Nephron progenitor cell (in vitro differentiated cells): Measurements from ENCODE around the gene RHOT1.

Experiments
- DNase-seq: peaks from one replicate; pipeline ENCODE4 v3.0.0; 2021
- H3K27ac Mint-ChIP-seq: 2 replicates; pipeline ENCODE4 v1.8.0; 2021; ENCODE audit warnings: mild to moderate bottlenecking, moderate library complexity, mixed read lengths
- H3K27me3 Mint-ChIP-seq: 2 replicates; pipeline ENCODE4 v1.8.0; 2021; ENCODE audit warnings: mild to moderate bottlenecking, low read depth, mixed read lengths; ENCODE audit not compliant: poor library complexity
- H3K36me3 Mint-ChIP-seq: 2 replicates; pipeline ENCODE4 v1.8.0; 2021; ENCODE audit warnings: low read depth, mixed read lengths
- H3K4me1 Mint-ChIP-seq: 2 replicates; pipeline ENCODE4 v1.8.0; 2021; ENCODE audit warnings: mixed read lengths
- H3K4me3 Mint-ChIP-seq: 2 replicates; pipeline ENCODE4 v1.8.0; 2021; ENCODE audit warnings: mild to moderate bottlenecking, moderate library complexity, mixed read lengths
- H3K9me3 Mint-ChIP-seq: 2 replicates; pipeline ENCODE4 v1.8.0; 2021; ENCODE audit warnings: mild to moderate bottlenecking, moderate library complexity, mixed read lengths
- TF ChIP-seq, protein P1 (sequence below): fragments of 200-600 bp; sonication (generic); IDR thresholded peaks from 2 replicates; pipeline ENCODE4 v1.5.0; 2021; ENCODE audit warnings: antibody characterized with exemption

RHOT1 gene

GRCh38 chr17:32152130-32152529, 9.8 kb downstream of the RHOT1 start:
- peak overlapping the region; percentile 88 for H3K27ac Mint-ChIP-seq
- H3K9me3 Mint-ChIP-seq: no peaks in the 10 kb centered on the region
- TF ChIP-seq, protein P1, sequence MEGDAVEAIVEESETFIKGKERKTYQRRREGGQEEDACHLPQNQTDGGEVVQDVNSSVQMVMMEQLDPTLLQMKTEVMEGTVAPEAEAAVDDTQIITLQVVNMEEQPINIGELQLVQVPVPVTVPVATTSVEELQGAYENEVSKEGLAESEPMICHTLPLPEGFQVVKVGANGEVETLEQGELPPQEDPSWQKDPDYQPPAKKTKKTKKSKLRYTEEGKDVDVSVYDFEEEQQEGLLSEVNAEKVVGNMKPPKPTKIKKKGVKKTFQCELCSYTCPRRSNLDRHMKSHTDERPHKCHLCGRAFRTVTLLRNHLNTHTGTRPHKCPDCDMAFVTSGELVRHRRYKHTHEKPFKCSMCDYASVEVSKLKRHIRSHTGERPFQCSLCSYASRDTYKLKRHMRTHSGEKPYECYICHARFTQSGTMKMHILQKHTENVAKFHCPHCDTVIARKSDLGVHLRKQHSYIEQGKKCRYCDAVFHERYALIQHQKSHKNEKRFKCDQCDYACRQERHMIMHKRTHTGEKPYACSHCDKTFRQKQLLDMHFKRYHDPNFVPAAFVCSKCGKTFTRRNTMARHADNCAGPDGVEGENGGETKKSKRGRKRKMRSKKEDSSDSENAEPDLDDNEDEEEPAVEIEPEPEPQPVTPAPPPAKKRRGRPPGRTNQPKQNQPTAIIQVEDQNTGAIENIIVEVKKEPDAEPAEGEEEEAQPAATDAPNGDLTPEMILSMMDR: no peak
- H3K27me3 Mint-ChIP-seq: no peaks in the 10 kb centered on the region
- H3K4me3 Mint-ChIP-seq: no peak overlapping the region
- peaks cover 21% of the 10 kb centered on the region for H3K4me1 Mint-ChIP-seq
- H3K36me3 Mint-ChIP-seq: peaks cover 30% of the 10 kb centered on the region
- no peak for DNase-seq

- DNase-seq: no peak
- Mint-ChIP-seq H3K4me3 (no peak overlapping the region), H3K36me3 (peaks cover 46% of the 10 kb centered on the region), H3K9me3 (no peaks in the 10 kb centered on the region), H3K4me1 (peaks cover 13% of the 10 kb centered on the region), H3K27ac (no peak overlapping the region), H3K27me3 (peaks cover 1% of the 10 kb centered on the region)
- TF ChIP-seq, protein P1: no peak
Measured at GRCh38 chr17:32155896-32156295, 13.6 kb downstream of the RHOT1 start.

DNA sequence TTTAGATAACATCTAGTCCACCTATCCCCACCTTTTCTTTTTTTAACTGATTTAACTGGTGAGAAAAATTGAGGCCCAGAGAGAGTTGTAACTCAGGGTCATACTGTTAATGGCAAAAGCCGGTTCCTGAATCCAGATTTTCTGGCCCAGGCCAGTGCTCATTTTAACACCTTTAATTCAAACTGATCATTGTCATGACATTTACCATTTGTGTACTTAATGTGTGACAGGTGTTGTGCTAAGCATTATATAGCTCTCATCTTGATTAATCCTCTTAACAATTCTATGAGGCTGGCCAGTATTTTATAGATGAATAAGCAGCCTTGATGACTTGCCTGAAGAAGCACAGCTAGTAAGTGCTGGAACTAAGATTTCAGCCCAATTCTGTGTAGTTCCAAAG, 14.4 kb downstream of the RHOT1 start:
- TF ChIP-seq, protein P1: no peak
- peaks cover 2% of the 10 kb centered on the region for H3K9me3 Mint-ChIP-seq
- H3K27ac Mint-ChIP-seq: no peak overlapping the region
- H3K4me1 Mint-ChIP-seq: peaks cover 9% of the 10 kb centered on the region
- H3K4me3 Mint-ChIP-seq: no peak overlapping the region
- DNase-seq: no peak
- peaks cover 54% of the 10 kb centered on the region for H3K36me3 Mint-ChIP-seq
- H3K27me3 Mint-ChIP-seq: peaks cover 4% of the 10 kb centered on the region

- H3K4me3 Mint-ChIP-seq: no peak overlapping the region
- H3K36me3 Mint-ChIP-seq: peaks cover 57% of the 10 kb centered on the region
- peaks cover 4% of the 10 kb centered on the region for H3K4me1 Mint-ChIP-seq
- H3K27me3 Mint-ChIP-seq: peaks cover 4% of the 10 kb centered on the region
- H3K27ac Mint-ChIP-seq: no peak overlapping the region
- peaks cover 7% of the 10 kb centered on the region for H3K9me3 Mint-ChIP-seq
- TF ChIP-seq, protein P1: no peak
- no peak for DNase-seq
Measured at GRCh38 chr17:32157225-32157624, 14.9 kb downstream of the RHOT1 start.

DNA sequence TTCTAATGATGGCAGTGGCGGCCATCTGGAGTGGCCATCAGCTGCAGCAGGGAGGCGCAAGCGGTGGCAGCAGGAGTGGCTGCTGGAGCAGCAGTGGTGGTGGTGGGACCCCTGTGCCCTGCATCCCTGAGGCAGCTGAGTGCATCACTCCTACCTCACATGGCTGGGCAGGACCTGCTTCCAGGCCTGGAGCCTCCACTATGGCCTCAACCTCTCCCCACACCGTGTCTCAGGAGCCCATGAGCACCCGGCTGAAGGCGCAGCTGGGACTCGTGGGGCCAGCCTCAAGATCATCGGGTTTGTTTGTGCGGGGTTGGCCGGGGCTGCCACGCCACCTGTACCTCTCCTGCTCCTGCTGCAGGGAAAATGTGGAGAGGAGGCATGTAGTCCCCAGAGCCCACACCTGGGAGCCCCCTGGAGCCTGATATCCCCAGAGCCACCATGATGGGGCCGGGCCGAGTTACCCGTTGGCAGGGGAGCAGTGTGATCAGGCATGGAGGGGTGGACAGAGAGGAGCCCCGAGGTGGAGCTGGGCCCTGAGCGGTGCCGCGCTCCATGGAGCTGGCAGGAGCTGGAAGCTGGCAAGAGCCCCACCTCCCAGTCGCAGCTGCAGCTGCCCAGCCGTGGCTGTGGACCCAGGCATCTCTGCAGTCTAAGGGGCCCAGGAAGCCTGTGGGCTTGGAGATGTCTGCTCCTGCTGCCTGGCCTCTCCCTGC, 16.7 kb downstream of the RHOT1 start:
- peaks cover 20% of the 10 kb centered on the region for H3K9me3 Mint-ChIP-seq
- peaks cover 56% of the 10 kb centered on the region for H3K36me3 Mint-ChIP-seq
- TF ChIP-seq, protein P1: no peak
- no peaks in the 10 kb centered on the region for H3K4me1 Mint-ChIP-seq
- no peak for DNase-seq
- H3K4me3 Mint-ChIP-seq: no peak overlapping the region
- H3K27me3 Mint-ChIP-seq: peaks cover 7% of the 10 kb centered on the region
- no peak overlapping the region for H3K27ac Mint-ChIP-seq
